Breast epithelium (tissue), 3 donors: ENCODE results near the gene CBX1.

Experiments
- POLR2A ChIP-seq: fragments of 450-650 bp; IDR thresholded peaks from one replicate; pipeline ENCODE4 v1.6.1; 2016; ENCODE audit warnings: antibody characterized with exemption, mild to moderate bottlenecking, moderate library complexity
- TF ChIP-seq, protein P1 (sequence below), 3 donors: fragments of 450-650 bp; IDR thresholded peaks; one replicate each; pipeline ENCODE4 v1.5.1; 2016 to 2017; ENCODE audit warnings: antibody characterized with exemption in 3 of 3, mild to moderate bottlenecking in 3 of 3, moderate library complexity in 3 of 3

DNA sequence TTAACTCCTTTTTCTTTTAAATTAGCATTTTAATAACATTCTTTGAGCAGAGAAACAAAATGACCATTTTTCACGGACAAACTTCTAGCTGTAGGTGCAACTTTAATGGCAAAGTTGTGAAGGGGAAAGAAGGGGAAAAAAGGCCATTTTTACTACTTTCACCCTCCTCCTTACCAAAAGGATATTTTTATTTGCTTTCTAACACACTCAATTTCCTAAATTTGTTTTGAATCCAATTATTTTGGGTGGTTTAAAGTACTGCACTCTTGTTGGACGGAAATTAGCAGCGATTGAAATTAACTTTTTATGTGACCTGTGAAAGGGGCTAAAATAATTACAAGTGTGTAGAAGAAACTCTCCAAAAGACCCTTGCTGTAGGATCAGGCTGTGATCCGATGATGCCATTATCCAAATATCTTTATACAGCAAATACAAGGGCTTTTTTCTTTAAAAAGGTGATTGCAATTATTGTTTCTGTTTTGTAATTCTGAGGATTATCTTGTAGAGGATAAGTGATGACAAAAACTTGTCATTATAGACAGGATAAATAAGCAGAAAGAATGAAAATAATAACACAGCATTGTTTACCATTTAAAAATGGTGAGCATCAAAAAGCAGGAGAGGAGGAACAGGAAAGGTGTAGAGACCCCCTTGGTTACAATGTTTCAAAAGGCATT lies 48.6 kb upstream of the CBX1 start:
- TF ChIP-seq, protein P1, sequence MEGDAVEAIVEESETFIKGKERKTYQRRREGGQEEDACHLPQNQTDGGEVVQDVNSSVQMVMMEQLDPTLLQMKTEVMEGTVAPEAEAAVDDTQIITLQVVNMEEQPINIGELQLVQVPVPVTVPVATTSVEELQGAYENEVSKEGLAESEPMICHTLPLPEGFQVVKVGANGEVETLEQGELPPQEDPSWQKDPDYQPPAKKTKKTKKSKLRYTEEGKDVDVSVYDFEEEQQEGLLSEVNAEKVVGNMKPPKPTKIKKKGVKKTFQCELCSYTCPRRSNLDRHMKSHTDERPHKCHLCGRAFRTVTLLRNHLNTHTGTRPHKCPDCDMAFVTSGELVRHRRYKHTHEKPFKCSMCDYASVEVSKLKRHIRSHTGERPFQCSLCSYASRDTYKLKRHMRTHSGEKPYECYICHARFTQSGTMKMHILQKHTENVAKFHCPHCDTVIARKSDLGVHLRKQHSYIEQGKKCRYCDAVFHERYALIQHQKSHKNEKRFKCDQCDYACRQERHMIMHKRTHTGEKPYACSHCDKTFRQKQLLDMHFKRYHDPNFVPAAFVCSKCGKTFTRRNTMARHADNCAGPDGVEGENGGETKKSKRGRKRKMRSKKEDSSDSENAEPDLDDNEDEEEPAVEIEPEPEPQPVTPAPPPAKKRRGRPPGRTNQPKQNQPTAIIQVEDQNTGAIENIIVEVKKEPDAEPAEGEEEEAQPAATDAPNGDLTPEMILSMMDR (IDR thresholded peaks at IDR 0.05) = no peak
- no peak for TF ChIP-seq POLR2A
